ENCODE data around the gene FZR1. TPM values are rescaled to one million over a fixed set of nuclear protein-coding genes. Genes with fewer than 3 reads are reported as not detected.
A peak's percentile ranks its signal among the peaks of the same experiment; 100 is the strongest.
"Not testable (repeated sequence)": the region's sequence is repeated elsewhere in the genome, so short reads cannot be mapped to it uniquely, and the experiment has no call there.

Gene FZR1
- total RNA-seq, 2 experiments from 2014 or later: 40.8 to 50.7 TPM

DNA sequence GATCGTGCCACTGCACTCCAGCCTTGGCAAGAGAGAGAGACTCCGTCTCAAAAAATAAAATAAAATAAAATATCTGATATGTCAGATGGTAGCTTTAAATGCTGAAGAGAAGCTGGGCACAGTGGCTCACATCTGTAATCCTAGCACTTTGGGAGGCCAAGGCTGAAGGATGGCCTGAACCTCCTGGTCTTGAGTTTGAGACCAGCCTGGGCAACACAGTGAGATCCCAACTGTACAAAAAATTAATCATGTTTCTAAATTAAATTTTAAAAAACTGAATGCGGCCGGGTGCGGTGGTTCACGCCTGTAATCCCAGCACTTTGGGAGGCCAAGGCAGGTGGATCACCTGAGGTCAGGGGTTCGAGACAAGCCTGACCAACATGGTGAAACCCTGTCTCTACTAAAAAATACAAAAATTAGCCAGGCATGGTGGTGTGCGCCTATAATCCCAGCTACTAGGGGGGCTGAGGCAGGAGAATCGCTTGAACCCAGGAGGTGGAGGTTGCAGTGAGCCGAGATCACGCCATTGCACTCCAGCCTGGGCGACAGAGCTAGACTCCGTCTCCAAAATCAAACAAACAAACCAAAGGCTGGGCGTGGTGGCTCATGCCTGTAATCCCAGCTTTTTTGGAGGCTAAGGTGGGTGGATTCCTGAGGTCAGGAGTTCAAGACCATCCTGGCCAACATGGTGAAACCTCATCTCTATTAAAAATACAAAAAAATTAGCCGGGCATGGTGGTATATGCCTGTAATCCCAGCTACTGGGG lies 78.1 kb downstream of the FZR1 start:
- H3K36me3 Mint-ChIP-seq (ENCODE audit: low read depth); H3K27me3 Mint-ChIP-seq; H3K27ac Mint-ChIP-seq; H3K4me1 Mint-ChIP-seq; H3K4me3 Mint-ChIP-seq; intact Hi-C loops (cut with DNase I, micrococcal nuclease); H3K9me3 Mint-ChIP-seq (ENCODE audit: low read depth); ATAC-seq; DNase-seq: not testable (repeated sequence)
- CTCF ChIA-PET: interaction anchor here (0.6 to 1.2 kb wide), 7 partner anchors 14 to 925 kb away, joined by 3 to 6 read pairs (median 3); no protein-coding TSS in a partner anchor
- POLR2A ChIA-PET: interaction anchor here (0.8 kb wide), 1 partner anchor 38 kb away, joined by 3 read pairs; no protein-coding TSS in a partner anchor

DNA sequence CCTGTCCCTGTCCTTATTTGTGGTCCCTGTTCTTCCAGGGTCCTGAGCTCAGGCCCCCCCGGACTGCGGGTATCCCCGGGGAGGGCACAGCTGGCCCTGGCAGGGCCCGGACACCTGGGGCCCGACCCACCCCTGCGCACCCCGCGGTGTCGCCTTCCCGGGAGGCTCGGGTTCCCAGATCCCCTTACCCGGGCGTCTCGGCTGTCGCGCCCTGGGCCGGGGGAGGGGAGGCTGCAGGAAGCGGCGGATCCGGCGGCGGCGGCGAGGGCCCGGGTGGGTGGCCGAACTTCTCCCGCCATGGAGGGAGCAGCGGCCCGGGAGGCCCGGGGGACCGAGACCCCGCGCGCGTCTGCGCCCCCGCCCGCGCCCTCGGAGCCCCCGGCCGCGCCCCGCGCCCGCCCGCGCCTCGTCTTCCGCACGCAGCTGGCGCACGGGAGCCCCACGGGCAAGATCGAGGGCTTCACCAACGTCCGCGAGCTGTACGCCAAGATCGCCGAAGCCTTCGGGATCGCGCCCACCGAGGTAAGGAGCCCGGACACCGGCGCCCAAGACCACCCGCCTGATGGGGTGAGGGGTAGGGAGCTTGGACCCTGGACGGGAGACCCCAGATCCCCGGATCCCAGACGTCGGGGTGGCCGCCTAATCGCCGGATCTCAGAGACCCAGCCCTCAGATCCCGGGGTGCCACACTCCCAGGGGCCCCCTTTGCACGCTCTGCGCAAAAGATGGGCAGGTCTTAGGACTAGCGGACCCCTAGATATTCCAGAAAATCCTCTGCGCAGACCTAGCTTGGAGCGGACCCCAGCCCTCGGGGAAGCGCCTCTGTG lies 79.4 kb downstream of the FZR1 start, which contains the start of gene GIPC3:
TSS of gene GIPC3 (plus strand) at position 178 of the 826 bp plus-strand sequence. CDS start at position 298, 120 bp downstream.
- Mint-ChIP-seq H3K9me3 (ENCODE audit: low read depth) (no peaks in the 10 kb centered on the region), H3K4me1 (no peaks in the 10 kb centered on the region), H3K27ac (no peak within 1 kb of the TSS), H3K27me3 (no peaks in the 10 kb centered on the region), H3K4me3 (no peak within 1 kb of the TSS), H3K36me3 (ENCODE audit: low read depth) (no peaks in the 10 kb centered on the region)
- DNase-seq (peak; percentile 28), ATAC-seq (peak; percentile 42)
- ChIA-PET CTCF (interaction anchor here (0.6 to 1.4 kb wide), 9 partner anchors 11 to 301 kb away, joined by 3 to 6 read pairs (median 3); no protein-coding TSS in a partner anchor), POLR2A (interaction anchor here (0.6 kb wide), 2 partner anchors 45 to 157 kb away, joined by 4 to 7 read pairs; no protein-coding TSS in a partner anchor)
- intact Hi-C loops (cut with DNase I, micrococcal nuclease): loop anchor here in 1 of 2 experiments (1.0 to 2.0 kb wide), 2 partner anchors 33 to 121 kb away; no protein-coding TSS in a partner anchor

DNA sequence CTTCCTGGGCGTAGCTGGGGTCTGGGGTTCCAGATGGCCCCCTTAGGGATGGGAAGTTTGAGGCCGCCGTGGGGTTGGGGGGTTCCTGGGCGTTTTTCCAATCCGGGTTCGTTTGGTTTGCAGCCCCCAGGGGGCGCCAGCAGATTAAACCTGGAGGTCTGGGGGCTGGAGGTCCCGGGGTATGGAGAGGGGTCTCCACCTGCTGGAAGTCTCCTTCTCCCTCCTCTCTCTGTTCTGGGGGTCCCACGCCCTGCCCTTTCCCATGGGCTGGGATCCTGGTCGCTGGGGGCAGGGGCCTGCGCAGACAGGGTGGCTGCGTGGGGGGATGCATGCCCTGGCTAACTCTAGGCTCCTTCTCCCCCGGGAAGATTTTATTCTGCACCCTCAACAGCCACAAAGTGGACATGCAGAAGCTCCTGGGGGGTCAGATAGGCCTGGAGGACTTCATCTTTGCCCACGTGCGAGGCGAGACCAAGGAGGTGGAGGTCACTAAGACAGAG lies 80.1 kb downstream of the FZR1 start:
- no peaks in the 10 kb centered on the region for H3K4me1 Mint-ChIP-seq
- ChIA-PET CTCF (interaction anchor here (0.6 to 1.4 kb wide), 7 partner anchors 11 to 69 kb away, joined by 3 to 6 read pairs (median 3); no protein-coding TSS in a partner anchor), POLR2A (interaction anchor here (0.6 kb wide), 1 partner anchor 45 kb away, joined by 7 read pairs; no protein-coding TSS in a partner anchor)
- H3K36me3 Mint-ChIP-seq (ENCODE audit: low read depth): no peaks in the 10 kb centered on the region
- ATAC-seq (no peak), DNase-seq (peak; percentile 63)
- H3K27ac Mint-ChIP-seq: no peak overlapping the region
- no peaks in the 10 kb centered on the region for H3K27me3 Mint-ChIP-seq
- H3K9me3 Mint-ChIP-seq (ENCODE audit: low read depth): no peaks in the 10 kb centered on the region
- no peak overlapping the region for H3K4me3 Mint-ChIP-seq
- intact Hi-C loops (cut with DNase I, micrococcal nuclease): loop anchor here in 1 of 2 experiments (1.0 to 2.0 kb wide), 2 partner anchors 33 to 120 kb away; no protein-coding TSS in a partner anchor

DNA sequence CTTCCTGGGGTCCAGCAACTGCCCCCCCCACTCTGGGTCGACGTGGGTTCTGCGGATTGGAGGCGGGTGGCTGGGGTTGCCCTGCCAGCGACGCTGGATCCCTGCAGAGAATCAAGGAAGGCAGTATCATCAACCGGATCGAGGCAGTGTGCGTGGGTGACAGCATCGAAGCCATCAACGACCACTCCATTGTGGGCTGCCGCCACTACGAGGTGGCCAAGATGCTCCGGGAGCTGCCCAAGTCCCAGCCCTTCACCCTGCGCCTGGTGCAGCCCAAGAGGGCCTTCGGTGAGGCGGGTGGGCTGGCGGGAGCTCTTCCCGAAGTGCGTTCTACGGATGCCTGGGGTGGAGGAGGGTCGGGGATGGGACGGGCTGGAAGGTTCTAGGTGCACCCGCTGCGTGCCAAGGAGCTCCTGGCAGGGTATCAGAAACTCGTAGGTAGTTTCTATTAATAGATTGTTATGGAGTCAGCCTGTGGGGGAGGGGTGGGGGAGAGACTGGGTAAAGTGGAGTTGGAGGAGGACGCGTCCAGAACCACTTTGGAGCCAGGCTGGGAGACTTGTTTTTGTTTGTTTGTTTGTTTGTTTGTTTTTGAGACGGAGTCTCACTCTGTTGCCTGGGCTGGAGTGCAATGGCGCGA lies 80.7 kb downstream of the FZR1 start:
- no peak overlapping the region for H3K4me3 Mint-ChIP-seq
- ATAC-seq (no peak), DNase-seq (no peak)
- H3K27me3 Mint-ChIP-seq: no peaks in the 10 kb centered on the region
- CTCF ChIA-PET: interaction anchor here (0.6 to 1.0 kb wide), 4 partner anchors 18 to 326 kb away, joined by 3 to 6 read pairs (median 3); no protein-coding TSS in a partner anchor
- no peaks in the 10 kb centered on the region for H3K4me1 Mint-ChIP-seq
- POLR2A ChIA-PET: no interaction called here
- intact Hi-C loops (cut with DNase I, micrococcal nuclease): loop anchor here in 1 of 2 experiments (1.0 to 2.0 kb wide), 2 partner anchors 32 to 119 kb away; no protein-coding TSS in a partner anchor
- H3K27ac Mint-ChIP-seq: no peak overlapping the region
- no peaks in the 10 kb centered on the region for H3K36me3 Mint-ChIP-seq (ENCODE audit: low read depth)
- H3K9me3 Mint-ChIP-seq (ENCODE audit: low read depth): no peaks in the 10 kb centered on the region

Other genes starting within 250 kb of the FZR1 start
- 10 to 100 TPM; 20.5 to 22.6 TPM for gene NFIC, start 139.7 kb upstream of the FZR1 start, total RNA-seq
- gene SMIM24, start 25.8 kb upstream of the FZR1 start, total RNA-seq: under 1 TPM in 1 of 2 experiments, not detected in 1; 0.49 TPM
- gene SMIM44, start 22.9 kb upstream of the FZR1 start, total RNA-seq: not detected
- 10 to 100 TPM in 1 of 2 experiments, 1 to 10 TPM in 1; 9.6 to 15.4 TPM for gene DOHH, start 5.6 kb upstream of the FZR1 start, total RNA-seq
- 1 to 10 TPM; 1.4 to 2.5 TPM for gene TEKTIP1, start 32.9 kb downstream of the FZR1 start, total RNA-seq
- 10 to 100 TPM; 44.7 to 46.7 TPM for gene MFSD12, start 51.3 kb downstream of the FZR1 start, total RNA-seq
- gene HMG20B, start 66.6 kb downstream of the FZR1 start, total RNA-seq: 10 to 100 TPM; 59.5 to 62.5 TPM
- gene GIPC3, start 79.2 kb downstream of the FZR1 start, total RNA-seq: under 1 TPM; 0.48 to 0.51 TPM
- under 1 TPM; 0.64 to 0.72 TPM for gene TBXA2R, start 100.6 kb downstream of the FZR1 start, total RNA-seq
- 10 to 100 TPM; 28.0 to 33.6 TPM for gene CACTIN, start 120.5 kb downstream of the FZR1 start, total RNA-seq
- 10 to 100 TPM; 14.6 to 15.3 TPM for gene PIP5K1C, start 194.2 kb downstream of the FZR1 start, total RNA-seq
- 1 to 10 TPM; 1.0 to 2.7 TPM for gene TJP3, start 202.1 kb downstream of the FZR1 start, total RNA-seq

Measured in activated CD4-positive, alpha-beta T cell treated with anti-CD3 and anti-CD28 coated beads for 36 hours (primary cell).